Heart left ventricle (tissue), 16 donors: ENCODE data around the gene TAB2. TPM values are rescaled to one million over a fixed set of nuclear protein-coding genes. Genes with fewer than 3 reads are reported as not detected.

Experiments used
- ATAC-seq, 4 donors: fragments of 200-7000 bp; cut with Tn5 transposase; one replicate each; pipeline ENCODE4 v1.9.1; 2020 to 2022; ENCODE audit warnings: moderate library complexity in 4 of 4, mild to moderate bottlenecking in 3 of 4, moderate number of reproducible peaks in 1 of 4
- DNase-seq, 5 donors: peaks; one replicate each; pipeline ENCODE4 v3.0.0-alpha.2; 2020
- H3K27ac ChIP-seq, 12 donors: fragments of 200-600 bp; sonication (generic) in 4 of 12; one replicate each; pipeline versions ENCODE4 v1.5.0 to v1.8.0; 2016 to 2022; ENCODE audit warnings: mild to moderate bottlenecking in 2 of 12
- H3K27me3 ChIP-seq, 9 donors: fragments of 200-600 bp; sonication (generic) in 2 of 9; one replicate each; pipeline versions ENCODE4 v1.5.1 to v1.8.0; 2016 to 2022; ENCODE audit warnings: mild to moderate bottlenecking in 3 of 9
- H3K36me3 ChIP-seq, 9 donors: fragments of 200-600 bp; sonication (generic) in 2 of 9; one replicate each; pipeline versions ENCODE4 v1.5.0 to v1.8.0; 2018 to 2022; ENCODE audit warnings: mild to moderate bottlenecking in 2 of 9
- H3K4me1 ChIP-seq, 12 donors: fragments of 200-600 bp; sonication (generic) in 4 of 12; one replicate each; pipeline versions ENCODE4 v1.5.0 to v1.8.0; 2016 to 2022; ENCODE audit warnings: mild to moderate bottlenecking in 3 of 12
- H3K4me3 ChIP-seq, 12 donors: fragments of 200-600 bp; sonication (generic) in 4 of 12; one replicate each; pipeline versions ENCODE4 v1.5.0 to v1.8.0; 2017 to 2022; ENCODE audit warnings: mild to moderate bottlenecking in 9 of 12, moderate library complexity in 4 of 12
- H3K9me3 ChIP-seq, 12 donors: fragments of 200-600 bp; sonication (generic) in 4 of 12; one replicate each; pipeline versions ENCODE4 v1.5.0 to v1.8.0; 2016 to 2022; ENCODE audit warnings: mild to moderate bottlenecking in 1 of 12
- POLR2A ChIP-seq, 2 donors: fragments of 450-650 bp; IDR thresholded peaks; one replicate each; pipeline ENCODE4 v1.6.1; 2017; ENCODE audit warnings: antibody characterized with exemption in 2 of 2, mild to moderate bottlenecking in 2 of 2, moderate library complexity in 2 of 2
- WGBS, 4 donors: extraction: QIAGEN DNeasy Blood & Tissue Kit in 2 of 4; methylation state at CpG; one replicate each; pipeline versions ENCODE4 v1.1.5 to v1.1.7; 2013 to 2018; 5-methylcytosine and 5-hydroxymethylcytosine counted together
- intact Hi-C, 10 donors: fragments of 100-400 bp; cut with DNase I; formaldehyde crosslinking; loops; one replicate each; pipeline versions ENCODE4 v1.11.1 to v1.14.2; 2022
- polyA plus RNA-seq, 2 donors: library from polyadenylated mRNA; stranded (reverse); fragments of 200-250 nt; gene quantifications; one replicate each; pipeline ENCODE4 v1.2.3, GENCODE V29; 2013
- total RNA-seq, 9 donors: library from RNA; depleted of rRNA in 2 of 9; stranded (reverse); fragments of >200 nt in 2 of 9; fragmentation: NEBNext Ultra II Directional in 3 of 9; extraction: Animal tissue kit (Norgen Biotek cat#: 25700) in 3 of 9; gene quantifications; one replicate each; pipeline versions ENCODE4 v1.1.0 to v1.2.4, GENCODE V29; 2016 to 2023
- TF ChIP-seq, protein P1 (sequence below), 12 donors: fragments of 200-600 bp; sonication (generic) in 4 of 12; IDR thresholded peaks; one replicate each; pipeline versions ENCODE4 v1.5.0 to v1.8.0; 2018 to 2022; ENCODE audit warnings: antibody characterized with exemption in 12 of 12, mild to moderate bottlenecking in 5 of 12
- donor health status: ischemic (EF 13 %, LVEDD 7.1; RV severe dilation, severe dysfunction).
- donor health status: healthy with polysubstance abuse.
- donor health status: DM: no; HTN: yes; CAD: no.
- donor health status: DM: no; HTN: no; CAD: no.
- donor health status: ischemic (EF 25% LVEDD 6.9; RV normal size, moderate dysfunction).
- donor health status: ischemic (EF 25% LVEDD 5.7; RV mildly dilated, moderate dysfunction).
- donor health status: healthy.
- donor health status: DM: yes; HTN: yes; CAD: no.
- donor health status: ischemic (EF 35%, LVEDD 5.7; RV mildly dilated, moderate dysfunction).
- donor health status: nonischemic (EF 11% LVEDD 7.7; RV severe dilation, severe dysfunction).
- donor health status: DM: yes; HTN: yes; CAD: no.
- donor health status: PGD.
- donor health status: ischemic (EF 29% LVEDD 5.4; RV normal size, mild dysfunction).
- donor health status: nonischemic (EF 23%, LVEDD 6.1; RV moderate dilation, normal function).

The TAB2 gene
- total and polyA plus RNA-seq, 11 donors = 19.1 to 95.5 (median 53.7) TPM

- intact Hi-C loops = loop anchor here in 1 of 10 donors (5.0 kb wide), 1 partner anchor 71 kb away; the partner anchor contains the start of gene TAB2
- WGBS, 4 donors = 58 to 79% (median 65%) methylated on average over 1 of the region's 1 CpG
- no peak for TF ChIP-seq POLR2A (IDR thresholded peaks at IDR 0.05)
- TF ChIP-seq, protein P1, sequence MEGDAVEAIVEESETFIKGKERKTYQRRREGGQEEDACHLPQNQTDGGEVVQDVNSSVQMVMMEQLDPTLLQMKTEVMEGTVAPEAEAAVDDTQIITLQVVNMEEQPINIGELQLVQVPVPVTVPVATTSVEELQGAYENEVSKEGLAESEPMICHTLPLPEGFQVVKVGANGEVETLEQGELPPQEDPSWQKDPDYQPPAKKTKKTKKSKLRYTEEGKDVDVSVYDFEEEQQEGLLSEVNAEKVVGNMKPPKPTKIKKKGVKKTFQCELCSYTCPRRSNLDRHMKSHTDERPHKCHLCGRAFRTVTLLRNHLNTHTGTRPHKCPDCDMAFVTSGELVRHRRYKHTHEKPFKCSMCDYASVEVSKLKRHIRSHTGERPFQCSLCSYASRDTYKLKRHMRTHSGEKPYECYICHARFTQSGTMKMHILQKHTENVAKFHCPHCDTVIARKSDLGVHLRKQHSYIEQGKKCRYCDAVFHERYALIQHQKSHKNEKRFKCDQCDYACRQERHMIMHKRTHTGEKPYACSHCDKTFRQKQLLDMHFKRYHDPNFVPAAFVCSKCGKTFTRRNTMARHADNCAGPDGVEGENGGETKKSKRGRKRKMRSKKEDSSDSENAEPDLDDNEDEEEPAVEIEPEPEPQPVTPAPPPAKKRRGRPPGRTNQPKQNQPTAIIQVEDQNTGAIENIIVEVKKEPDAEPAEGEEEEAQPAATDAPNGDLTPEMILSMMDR (IDR thresholded peaks at IDR 0.05) = no peak
Measured at GRCh38 chr6:149387779-149388512, 70.4 kb downstream of the TAB2 start.

GRCh38 chr6:149389509-149390297 is 72.2 kb downstream of the TAB2 start:
- Histone ChIP-seq H3K36me3 (peaks cover 0 to 18% (median 0%) of the 10 kb centered on the region in 9 donors), H3K27ac (no peak overlapping the region), H3K9me3 (peaks cover 0 to 4% (median 0%) of the 10 kb centered on the region in 12 donors), H3K4me3 (no peak overlapping the region), H3K27me3 (no peaks in the 10 kb centered on the region), H3K4me1 (peaks cover 0 to 16% (median 4%) of the 10 kb centered on the region in 12 donors)
- no peak for ATAC-seq
- intact Hi-C loops = loop anchor here in 1 of 10 donors (5.0 kb wide), 1 partner anchor 72 kb away; the partner anchor contains the start of gene TAB2
- whole genome bisulfite sequencing, 4 donors = 84 to 95% (median 87%) methylated on average over 3 of the region's 3 CpGs
- DNase-seq = no peak
- TF ChIP-seq, protein P1 (IDR thresholded peaks at IDR 0.05) = no peak
- TF ChIP-seq POLR2A (IDR thresholded peaks at IDR 0.05) = no peak

More at GRCh38 chr6:149387779-149388512, 70.4 kb downstream of the TAB2 start:
- H3K36me3 ChIP-seq = peaks cover 0 to 35% (median 8%) of the 10 kb centered on the region in 9 donors
- no peaks in the 10 kb centered on the region for H3K27me3 ChIP-seq
- peaks cover 0 to 21% (median 4%) of the 10 kb centered on the region in 12 donors for H3K4me1 ChIP-seq
- no peak overlapping the region for H3K27ac ChIP-seq
- no peak for ATAC-seq
- no peaks in the 10 kb centered on the region for H3K9me3 ChIP-seq
- H3K4me3 ChIP-seq = no peak overlapping the region
- DNase-seq = no peak

- Histone ChIP-seq H3K9me3 (peaks cover 0 to 4% (median 0%) of the 10 kb centered on the region in 12 donors), H3K4me3 (no peak overlapping the region), H3K27me3 (no peaks in the 10 kb centered on the region), H3K4me1 (peaks cover 0 to 16% (median 3%) of the 10 kb centered on the region in 12 donors), H3K27ac (no peak overlapping the region), H3K36me3 (peaks cover 0 to 18% (median 0%) of the 10 kb centered on the region in 9 donors)
- intact Hi-C loops = no loop called here
- no peak for TF ChIP-seq POLR2A (IDR thresholded peaks at IDR 0.05)
- TF ChIP-seq, protein P1 (IDR thresholded peaks at IDR 0.05) = no peak
- DNase-seq (no peak), ATAC-seq (no peak)
- 98 to 99% (median 98%) methylated on average over 6 of the region's 6 CpGs for WGBS, 4 donors
Measured at GRCh38 chr6:149392093-149392492, 74.6 kb downstream of the TAB2 start.

- DNase-seq (no peak), ATAC-seq (no peak)
- H3K4me3 ChIP-seq = no peak overlapping the region
- H3K9me3 ChIP-seq = peaks cover 0 to 4% (median 0%) of the 10 kb centered on the region in 12 donors
- no peaks in the 10 kb centered on the region for H3K27me3 ChIP-seq
- peaks cover 0 to 16% (median 3%) of the 10 kb centered on the region in 12 donors for H3K4me1 ChIP-seq
- intact Hi-C loops = no loop called here
- no peak for TF ChIP-seq POLR2A (IDR thresholded peaks at IDR 0.05)
- TF ChIP-seq, protein P1 (IDR thresholded peaks at IDR 0.05) = no peak
- peaks cover 0 to 22% (median 2%) of the 10 kb centered on the region in 9 donors for H3K36me3 ChIP-seq
- no peak overlapping the region for H3K27ac ChIP-seq
Measured at GRCh38 chr6:149392535-149392934, 75.0 kb downstream of the TAB2 start.
